ENCODE measurements around the gene SMIM27. TPM values are rescaled to one million over a fixed set of nuclear protein-coding genes. Genes with fewer than 3 reads are reported as not detected.

SMIM27 gene
- polyA plus RNA-seq, 12 donors: 8.4 to 13.4 (median 10.6) TPM; not detected in 1

DNA sequence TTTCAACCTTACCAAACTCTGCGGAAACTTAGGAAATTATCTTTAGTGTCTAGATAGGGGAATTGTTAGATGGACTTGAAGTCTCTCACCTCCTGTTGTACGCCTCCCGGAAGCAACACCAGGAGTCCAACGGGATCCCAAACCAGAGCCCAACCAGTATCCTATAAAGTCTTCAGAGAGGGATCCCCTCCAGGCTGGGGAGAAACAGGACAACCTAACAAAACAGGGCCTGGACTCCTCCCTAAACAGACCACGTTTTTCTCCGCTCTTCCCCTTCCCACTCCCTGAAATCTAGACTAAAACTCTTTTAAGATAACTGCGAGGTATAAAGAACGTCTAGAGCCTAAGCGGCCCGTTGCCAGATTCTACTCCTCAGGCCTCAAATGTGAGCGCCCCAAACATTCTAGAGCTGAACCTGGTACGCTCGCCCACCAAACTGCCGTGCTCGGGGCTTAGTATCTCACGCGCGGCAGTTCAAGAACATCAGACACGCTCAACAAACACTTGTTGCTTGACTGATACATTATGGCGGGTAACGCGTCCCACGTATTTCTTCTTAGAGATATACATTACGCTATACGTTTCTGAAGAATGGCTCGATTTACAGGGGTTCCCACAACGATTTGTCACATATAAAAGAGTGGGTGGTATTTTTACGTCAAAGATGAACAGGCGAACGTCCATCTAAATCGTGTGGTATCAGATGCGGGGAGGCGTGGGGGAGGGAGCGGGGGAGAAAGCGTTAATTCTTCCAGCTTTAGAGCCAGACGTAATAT, 663 bp upstream of the SMIM27 start:
- no peak for DNase-seq

DNA sequence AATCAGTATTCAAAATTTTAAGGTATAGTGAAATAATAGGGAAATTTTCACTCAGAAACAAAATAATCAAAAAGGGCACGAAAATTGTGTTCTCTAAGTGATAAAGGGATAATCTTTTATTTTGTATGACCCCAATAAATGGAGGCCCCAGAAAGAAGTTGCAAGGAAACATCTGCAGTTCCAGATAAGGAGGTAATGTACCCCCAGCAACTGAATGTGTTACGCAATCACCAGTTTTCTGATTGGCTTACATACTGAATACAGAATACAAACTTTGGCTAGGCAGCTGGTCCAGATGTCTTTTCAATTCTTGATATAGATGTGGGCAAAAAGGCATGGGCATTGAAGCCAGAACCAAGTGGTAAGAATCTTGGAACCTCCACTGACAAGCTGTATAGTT, 2.0 kb downstream of the SMIM27 start:
- DNase-seq: no peak

DNA sequence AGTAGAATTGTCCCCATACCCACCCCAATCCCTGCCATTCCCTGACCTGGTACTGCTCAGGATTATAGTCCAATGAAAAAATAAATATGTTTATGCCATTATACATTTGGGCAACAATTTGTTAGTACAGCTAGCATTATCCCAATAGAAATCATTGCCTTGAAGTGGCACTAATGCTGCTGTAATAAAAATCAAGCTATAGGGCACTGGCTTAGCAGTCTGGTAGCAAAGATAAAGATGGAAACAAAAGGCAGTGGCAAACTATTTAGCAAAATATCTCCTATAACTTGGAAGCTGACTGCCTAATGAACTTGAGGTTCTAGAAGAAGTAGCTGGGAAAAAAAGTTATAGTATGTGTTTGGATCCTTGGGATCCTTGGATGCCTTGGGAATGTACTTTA, 2.5 kb downstream of the SMIM27 start:
- DNase-seq: no peak

DNA sequence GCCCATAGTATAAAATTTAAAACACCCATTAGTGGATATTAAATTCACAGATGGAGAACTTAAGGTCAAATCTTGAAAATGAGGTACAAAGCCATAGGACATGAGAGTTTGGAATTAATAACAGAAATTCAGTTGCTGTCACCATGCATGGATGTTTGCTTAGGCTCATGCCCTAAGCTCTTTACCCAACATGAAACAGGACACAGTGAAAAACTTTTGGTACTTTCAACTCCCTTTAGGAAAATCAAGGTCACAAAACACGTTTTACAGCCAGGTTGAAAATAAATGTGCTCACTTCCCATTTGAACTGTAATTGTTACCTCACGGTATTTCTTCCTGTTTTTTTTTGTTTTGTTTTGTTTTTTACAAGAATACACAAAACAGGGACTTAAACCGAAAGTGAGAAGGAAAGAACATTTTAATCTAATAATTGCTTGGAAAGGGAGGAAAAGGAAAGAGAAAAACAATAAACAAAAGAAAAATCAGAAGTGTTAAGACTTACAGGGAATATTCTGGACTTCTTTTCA, 6.3 kb downstream of the SMIM27 start:
- DNase-seq: no peak

DNA sequence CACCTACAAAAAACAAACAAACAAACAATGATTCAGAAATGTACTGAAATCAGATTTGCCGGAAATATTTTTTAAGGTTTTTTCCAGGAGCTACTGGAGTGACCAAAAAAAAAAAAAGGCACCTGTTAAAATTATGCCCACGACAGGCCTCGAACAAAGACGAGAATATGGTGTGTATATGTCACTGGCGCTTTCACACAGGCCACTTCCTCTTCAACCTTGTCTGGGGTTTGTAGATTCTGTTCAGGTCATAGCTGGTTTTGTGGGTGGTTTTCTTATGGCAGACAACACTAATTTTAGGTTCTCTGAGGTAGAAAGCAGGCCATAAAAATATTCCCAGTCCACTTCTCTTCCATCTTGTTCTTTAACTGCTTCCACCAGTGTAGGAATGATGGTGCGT, 13.8 kb downstream of the SMIM27 start:
- DNase-seq: no peak

DNA sequence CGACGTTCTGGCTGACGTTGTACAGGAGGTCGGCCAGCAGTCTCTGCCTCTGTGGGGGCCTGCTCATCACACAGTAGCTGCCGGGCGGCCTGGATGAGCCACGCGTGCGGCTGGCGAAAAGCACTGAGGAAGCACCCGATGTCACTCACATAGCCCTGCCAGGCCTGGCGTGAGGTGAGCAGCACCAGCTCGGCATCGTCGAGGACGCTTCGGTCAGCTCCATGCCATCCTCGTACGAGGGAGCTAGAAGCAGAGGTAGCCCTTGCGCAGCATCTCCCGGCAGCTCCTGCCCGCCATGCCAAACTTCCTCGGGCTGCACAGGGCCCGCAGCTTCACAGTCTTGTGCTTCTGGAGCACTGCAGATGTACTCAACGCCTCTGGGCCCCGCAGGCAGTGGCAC, 14.6 kb downstream of the SMIM27 start:
- DNase-seq: no peak

DNA sequence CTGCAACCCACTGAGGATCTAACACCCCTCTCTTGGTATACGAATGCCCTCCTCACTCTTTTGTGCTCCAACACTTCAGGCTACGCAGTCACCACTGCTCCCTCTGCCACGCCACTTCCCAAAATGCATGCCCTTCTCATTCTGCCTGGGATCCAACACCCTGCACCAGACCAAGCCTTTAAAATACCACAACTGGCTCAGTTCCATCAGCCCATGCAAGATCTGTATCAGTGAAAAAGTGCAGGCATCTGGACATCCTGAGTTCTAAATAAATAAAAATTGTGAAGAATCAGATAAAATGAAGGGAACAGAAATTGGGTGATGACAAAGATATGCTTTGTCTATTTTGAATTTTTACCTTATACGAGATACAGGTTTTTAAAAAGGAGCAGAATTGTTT, 18.1 kb downstream of the SMIM27 start:
- DNase-seq: no peak

DNA sequence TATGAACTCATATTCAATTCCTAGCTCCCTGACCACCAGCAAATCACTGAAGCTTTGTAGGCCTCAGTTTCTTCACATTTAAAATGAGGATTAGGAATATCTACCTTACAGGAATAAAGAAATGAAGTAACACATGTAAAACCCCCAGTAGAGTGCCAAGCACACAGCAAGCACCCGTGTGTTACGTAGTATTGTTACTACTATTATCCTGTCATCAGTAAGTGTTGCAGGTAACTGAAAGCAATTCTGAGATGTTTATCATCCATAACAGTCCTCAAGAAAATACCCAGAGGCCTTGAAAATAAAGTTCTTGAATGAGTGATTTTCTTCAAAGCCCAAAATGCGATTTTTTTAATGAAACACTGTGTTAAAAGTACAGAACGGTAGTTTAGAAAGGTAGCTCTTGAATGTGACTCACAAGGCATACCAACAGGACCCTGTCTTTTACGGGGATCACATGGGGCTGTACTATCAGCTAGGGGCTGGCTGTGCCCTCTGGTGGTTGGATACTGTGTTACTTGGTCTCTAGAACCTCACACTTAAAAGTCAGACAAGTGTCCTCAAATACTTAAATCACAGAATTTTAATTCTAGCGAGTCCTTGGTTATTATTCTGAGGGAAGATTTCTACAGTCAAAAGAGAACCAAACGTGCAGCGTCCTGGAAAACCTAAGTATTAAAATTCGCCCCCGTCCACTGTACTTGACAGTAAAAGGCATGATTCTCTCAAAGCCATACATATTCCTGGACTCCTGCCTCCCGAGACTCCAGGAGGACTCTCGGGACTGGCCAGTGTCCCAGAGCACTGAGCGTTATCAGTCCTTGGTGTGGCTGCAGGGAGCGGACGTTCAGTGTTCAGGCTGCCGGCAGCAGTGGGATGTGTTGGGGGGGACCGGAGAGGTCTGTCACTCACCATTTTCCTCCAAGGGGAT, 20.1 kb downstream of the SMIM27 start:
- DNase-seq: peak; percentile 51

DNA sequence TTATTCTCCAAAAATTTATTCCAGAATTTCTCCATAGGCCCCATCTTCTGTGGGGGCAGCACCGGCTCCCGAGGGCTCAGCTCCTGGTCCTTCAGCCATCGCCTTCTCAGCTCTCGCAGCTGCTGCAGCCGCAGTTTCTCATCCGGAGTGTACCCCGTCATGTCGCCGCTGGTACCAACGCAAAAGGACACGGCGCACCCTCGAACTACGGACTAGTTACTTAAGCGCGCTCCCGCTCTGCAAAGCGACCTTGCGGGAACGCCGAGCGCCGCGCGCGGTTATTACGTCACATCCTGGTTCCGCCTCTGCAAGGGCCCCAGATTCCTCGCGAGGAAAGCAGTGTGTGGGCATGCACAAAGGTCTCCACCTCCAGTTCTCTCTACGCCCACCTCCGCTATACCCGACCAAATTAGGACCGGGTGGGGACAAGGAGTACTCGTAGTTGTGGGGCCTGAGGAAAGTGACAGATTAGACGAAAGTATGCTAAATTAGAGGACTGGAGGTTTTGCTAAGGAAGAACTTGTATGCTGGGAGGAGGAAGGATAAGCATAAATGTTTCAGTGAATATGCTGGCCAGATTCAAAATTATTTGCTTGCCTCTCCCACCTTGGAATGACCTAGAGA, 20.9 kb downstream of the SMIM27 start, which contains the start of gene NDUFB6:
Gene NDUFB6, minus strand, starts transcription at position 260 of the 624 bp plus-strand sequence. Its CDS starts 99 bp downstream, at position 161.
- DNase-seq: peak; percentile 96

DNA sequence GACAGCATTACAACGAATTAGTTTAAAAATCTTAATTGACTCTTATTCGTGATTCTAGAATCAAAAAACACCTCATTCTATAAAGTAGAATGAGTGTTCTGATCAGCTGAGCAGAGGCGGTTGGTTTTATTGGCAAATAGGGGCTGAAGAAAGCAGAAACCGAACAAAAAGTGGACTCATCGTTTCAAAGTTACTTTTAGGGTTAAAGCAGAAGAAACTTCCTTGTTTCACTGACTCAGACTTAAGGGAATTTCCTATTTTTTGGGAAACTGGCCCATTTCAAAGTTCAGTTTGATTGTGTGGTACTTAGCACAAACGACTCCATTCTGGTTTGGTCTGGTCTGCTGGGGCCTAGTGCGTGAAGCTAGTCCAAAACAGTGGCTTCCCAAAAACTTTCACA, 21.7 kb downstream of the SMIM27 start:
- DNase-seq: no peak

DNA sequence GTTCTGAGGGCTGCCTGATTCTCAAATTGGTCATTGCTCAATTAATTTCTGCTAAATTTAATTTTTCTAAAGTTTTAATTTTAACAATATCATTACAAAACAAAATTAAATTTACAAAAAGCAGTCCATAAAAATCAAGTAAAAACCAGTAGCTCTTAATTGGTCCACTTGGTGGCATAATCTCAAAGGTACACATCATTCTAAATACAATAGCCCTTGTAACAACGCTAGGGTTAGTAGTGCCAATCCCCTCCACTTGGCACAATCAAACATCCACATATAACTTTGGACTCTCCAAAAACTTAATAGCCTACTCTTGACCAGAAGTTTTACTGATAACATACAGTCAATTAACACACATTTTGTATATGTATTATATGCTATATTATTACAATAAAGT, 22.7 kb downstream of the SMIM27 start:
- no peak for DNase-seq

DNA sequence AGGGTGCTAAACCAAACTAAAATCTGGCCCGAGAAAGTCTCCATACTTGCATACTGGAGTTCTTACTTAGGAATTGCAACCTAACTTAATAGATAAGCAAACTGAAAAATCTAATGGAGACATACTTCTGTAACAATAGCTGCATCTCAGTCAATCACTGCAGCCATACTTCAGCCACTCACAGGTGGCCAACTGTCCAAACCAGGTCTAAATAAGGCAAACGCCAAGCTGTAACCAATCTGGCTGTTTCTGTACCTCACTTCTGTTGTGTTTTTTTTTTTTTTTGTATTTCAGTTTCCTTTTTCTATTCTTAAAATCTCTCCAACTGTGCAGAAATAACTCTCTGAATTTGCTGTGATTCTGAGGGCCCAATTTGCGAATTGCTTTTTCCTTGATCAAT, 25.2 kb downstream of the SMIM27 start:
- no peak for DNase-seq

DNA sequence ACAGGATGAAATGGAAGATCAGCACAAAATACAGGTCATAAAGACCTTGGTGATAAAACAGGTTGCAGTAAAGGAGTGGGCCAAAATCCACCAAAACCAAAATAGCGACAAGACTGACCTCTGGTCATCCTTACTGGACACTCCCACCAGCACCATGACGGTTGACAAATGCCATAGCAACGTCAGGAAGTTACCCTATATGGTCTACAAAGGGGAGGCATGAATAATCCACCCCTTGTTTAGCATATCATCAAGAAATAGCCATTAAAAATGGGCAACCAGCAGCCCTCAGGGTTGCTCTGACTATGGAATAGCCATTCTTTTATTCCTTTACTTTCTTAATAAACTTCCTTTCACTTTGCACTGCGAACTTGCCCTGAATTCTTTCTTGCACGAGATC, 26.8 kb downstream of the SMIM27 start:
- no peak for DNase-seq

DNA sequence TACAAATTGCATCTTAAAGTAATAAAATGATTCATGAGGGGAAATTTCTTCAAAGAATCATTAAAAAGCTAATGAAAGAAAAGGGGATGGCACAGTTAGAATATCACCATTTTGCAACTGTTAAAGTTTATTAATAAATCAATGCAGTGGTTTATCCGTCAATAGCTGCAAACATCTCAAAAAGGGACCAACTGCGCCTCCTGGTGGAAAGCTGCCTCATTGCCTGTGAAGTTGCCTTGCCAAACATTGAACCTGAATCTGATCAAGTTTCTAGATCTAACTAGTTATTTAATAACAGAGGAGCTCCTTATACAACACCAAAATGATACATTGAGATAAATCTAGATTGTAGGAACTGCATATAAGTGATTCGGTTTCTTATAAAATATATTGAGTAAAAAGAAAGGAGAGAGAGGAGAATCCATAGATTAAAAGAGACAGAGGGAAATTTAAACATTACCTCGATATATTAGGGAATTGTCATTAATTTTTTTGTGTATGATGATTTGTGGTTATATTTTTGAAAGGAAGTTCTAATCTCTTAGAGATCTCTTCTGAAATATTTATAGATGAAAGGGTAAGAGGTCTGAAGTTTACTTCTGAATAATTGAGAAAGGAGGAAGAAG, 27.7 kb downstream of the SMIM27 start:
- DNase-seq: peak; percentile 58

DNA sequence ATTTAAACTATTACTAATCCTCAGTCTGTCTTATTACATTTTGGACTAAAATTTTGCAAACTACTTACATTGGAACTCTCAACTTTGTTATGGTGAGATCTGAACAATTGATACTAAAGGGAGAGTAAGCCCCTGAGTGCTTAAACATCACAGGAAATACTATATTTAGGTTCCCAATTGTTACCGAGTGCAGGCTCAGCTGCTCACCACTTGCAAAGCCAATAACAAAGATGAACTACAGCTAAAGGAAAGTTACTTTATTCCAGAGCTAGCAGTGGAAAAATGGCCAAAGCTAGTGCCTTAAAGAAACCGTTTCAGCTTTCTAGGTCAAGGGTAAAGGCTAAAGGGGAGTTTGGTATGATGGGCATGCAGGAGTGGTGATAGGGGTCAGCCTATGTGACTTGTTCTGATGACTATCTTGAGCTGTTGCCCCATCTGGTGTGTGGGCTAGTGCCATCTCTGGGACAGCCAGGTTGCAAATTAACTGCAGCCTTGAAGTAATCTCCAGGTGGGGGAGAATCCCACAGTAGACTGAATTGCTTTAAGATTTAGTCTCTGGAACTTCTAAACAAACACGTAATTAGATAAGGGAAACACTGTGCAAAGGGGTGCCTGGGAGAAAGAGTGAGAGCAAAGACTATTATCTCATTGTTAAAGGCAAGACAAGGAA, 28.6 kb downstream of the SMIM27 start:
- no peak for DNase-seq

DNA sequence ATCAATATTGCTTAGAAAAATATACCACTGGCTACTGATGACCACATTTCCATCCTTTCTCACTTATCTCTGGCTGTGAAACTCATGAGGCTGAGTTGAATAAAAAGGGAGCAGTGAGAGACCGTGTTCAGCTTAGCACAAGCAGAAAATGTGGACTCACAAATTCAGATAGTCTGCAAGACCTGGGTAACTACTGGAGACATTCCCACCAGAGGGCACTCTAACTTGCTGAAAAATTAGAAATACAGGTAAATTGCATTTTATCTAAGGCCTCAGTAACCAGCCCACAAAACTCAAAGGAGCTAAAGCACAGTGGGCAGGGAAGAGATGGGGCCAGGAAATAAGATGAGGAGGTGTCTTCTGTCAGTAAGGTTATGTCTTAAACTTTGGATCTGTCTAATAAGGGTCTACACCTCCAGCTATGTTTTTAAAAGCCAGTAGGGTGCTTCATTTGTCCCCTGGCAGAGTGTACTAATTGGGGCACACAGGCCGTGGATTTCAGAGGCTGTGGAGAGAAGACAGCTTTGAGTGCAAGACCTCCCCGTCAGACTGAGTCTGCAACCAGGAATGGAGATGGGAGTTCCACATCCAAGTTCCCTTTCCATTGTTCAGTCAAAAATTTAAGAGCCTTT, 29.5 kb downstream of the SMIM27 start:
- DNase-seq: peak; percentile 46

DNA sequence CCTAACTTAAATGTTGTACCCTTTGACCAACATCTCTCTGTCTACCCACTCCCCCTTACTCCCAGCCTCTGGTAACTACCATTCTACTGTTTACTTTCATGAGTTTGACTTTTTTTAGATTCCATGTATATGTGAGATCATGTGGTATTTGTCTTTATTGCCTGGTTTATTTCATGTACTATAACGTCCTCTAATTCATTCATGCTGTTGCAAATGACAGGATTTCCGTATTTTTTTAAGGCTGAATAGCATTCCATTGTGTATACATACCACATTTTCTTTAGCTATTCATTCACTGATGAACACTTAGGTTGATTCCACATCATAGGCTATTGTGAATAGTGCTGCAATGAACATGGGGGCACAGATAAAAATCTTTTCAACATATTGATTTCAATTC, 32.7 kb downstream of the SMIM27 start:
- DNase-seq: no peak

DNA sequence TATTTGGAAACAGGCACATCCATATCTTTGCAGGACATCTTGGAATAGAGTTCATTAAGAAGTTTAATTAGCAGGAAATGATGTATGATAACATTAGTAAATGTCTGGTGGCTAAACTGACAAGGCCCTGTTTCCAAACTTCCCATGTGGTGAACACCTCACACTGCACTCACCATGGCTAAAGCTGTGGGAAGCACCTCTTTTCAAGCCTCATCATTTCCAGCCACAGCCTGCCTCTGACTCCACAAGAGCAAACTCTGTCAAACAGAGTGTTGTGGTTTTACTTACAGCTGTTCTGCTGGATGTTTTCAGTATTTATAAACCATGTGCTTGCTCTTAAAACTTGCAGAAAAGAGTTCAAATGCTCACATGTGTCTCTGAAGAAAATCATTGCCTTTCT, 35.8 kb downstream of the SMIM27 start:
- no peak for DNase-seq

DNA sequence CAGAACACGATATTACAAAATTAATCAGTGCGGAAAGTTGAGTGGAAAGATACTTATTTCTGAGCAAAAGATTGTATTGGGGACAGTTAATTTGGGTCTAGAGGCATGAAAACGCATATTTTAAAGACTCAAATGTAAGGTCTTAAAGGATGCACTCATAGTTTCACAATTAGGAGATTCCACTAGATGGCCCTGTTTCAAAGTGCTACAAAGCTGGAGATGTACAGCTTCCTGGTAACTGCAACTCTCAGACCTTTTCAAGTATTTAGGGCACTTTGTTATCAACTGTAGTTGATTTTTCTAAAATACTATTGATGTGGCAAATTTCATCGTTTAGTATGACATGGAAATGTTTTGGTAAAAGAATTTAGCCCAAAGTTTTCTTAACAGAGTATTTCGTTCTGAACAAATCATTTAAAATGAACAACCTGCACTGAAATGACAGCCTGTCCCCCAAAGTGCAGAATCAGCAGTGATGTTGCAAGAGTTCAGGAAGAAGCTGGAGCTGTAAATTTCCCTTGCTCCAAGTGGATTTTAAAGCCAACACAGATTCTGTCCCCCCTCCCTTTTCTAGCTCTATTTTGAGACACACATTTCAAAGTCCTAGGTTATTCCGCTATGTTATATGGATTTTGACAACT, 37.1 kb downstream of the SMIM27 start:
- DNase-seq: peak; percentile 64

DNA sequence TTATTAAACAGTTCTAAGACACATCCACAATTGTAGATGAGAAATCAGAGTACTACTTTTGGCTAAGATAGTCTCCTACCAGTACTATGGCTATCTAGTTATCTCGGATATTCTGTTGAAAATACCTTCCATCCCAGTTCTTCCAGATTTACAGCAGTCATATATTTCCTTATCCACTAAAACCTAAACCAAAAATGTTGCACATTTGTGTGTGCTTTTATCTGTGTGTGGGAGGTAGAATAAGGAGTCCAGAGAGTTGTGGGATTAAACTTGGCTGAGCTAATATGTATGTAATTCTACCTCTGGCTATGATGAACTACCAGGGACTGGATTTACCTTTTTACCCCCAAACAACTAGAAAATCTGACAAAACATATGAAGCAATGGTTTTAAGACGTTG, 38.3 kb downstream of the SMIM27 start:
- no peak for DNase-seq

Measured in muscle of arm (tissue), 12 donors.